ENCODE data around the gene VAPA.
A peak's percentile ranks its signal among the peaks of the same experiment; 100 is the strongest.

GRCh38 chr18:9971313-9971920, 57.6 kb downstream of the VAPA start:
- TF ChIP-seq, protein P1, sequence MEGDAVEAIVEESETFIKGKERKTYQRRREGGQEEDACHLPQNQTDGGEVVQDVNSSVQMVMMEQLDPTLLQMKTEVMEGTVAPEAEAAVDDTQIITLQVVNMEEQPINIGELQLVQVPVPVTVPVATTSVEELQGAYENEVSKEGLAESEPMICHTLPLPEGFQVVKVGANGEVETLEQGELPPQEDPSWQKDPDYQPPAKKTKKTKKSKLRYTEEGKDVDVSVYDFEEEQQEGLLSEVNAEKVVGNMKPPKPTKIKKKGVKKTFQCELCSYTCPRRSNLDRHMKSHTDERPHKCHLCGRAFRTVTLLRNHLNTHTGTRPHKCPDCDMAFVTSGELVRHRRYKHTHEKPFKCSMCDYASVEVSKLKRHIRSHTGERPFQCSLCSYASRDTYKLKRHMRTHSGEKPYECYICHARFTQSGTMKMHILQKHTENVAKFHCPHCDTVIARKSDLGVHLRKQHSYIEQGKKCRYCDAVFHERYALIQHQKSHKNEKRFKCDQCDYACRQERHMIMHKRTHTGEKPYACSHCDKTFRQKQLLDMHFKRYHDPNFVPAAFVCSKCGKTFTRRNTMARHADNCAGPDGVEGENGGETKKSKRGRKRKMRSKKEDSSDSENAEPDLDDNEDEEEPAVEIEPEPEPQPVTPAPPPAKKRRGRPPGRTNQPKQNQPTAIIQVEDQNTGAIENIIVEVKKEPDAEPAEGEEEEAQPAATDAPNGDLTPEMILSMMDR (IDR thresholded peaks at IDR 0.05) = peak; percentile 86 to 96 (median 92)
- no peak for TF ChIP-seq POLR2A (IDR thresholded peaks at IDR 0.05)
